ENCODE results near the gene FAM217A.

GRCh38 chr6:4100655-4101054 is 21.7 kb upstream of the FAM217A start:
- TF ChIP-seq NFIC (IDR thresholded peaks at IDR 0.05) (no peak), CEBPB (IDR thresholded peaks at IDR 0.05) (no peak), TEAD4 (IDR thresholded peaks at IDR 0.05) (no peak), EGR1 (IDR thresholded peaks at IDR 0.05) (no peak), FOXM1 (IDR thresholded peaks at IDR 0.05; ENCODE audit: borderline replicate concordance, low read depth) (no peak), RAD21 (IDR thresholded peaks at IDR 0.05; ENCODE audit: low read depth) (no peak), TAF1 (IDR thresholded peaks at IDR 0.05; ENCODE audit: low read depth) (no peak), MAX (IDR thresholded peaks at IDR 0.05) (no peak), EP300 (IDR thresholded peaks at IDR 0.05; ENCODE audit: borderline replicate concordance) (no peak), YY1 (IDR thresholded peaks at IDR 0.05; ENCODE audit: low read depth) (no peak)
- TF ChIP-seq, protein P1, sequence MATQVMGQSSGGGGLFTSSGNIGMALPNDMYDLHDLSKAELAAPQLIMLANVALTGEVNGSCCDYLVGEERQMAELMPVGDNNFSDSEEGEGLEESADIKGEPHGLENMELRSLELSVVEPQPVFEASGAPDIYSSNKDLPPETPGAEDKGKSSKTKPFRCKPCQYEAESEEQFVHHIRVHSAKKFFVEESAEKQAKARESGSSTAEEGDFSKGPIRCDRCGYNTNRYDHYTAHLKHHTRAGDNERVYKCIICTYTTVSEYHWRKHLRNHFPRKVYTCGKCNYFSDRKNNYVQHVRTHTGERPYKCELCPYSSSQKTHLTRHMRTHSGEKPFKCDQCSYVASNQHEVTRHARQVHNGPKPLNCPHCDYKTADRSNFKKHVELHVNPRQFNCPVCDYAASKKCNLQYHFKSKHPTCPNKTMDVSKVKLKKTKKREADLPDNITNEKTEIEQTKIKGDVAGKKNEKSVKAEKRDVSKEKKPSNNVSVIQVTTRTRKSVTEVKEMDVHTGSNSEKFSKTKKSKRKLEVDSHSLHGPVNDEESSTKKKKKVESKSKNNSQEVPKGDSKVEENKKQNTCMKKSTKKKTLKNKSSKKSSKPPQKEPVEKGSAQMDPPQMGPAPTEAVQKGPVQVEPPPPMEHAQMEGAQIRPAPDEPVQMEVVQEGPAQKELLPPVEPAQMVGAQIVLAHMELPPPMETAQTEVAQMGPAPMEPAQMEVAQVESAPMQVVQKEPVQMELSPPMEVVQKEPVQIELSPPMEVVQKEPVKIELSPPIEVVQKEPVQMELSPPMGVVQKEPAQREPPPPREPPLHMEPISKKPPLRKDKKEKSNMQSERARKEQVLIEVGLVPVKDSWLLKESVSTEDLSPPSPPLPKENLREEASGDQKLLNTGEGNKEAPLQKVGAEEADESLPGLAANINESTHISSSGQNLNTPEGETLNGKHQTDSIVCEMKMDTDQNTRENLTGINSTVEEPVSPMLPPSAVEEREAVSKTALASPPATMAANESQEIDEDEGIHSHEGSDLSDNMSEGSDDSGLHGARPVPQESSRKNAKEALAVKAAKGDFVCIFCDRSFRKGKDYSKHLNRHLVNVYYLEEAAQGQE (IDR thresholded peaks at IDR 0.05; ENCODE audit: low read depth), result no peak
- TF ChIP-seq, protein P2, sequence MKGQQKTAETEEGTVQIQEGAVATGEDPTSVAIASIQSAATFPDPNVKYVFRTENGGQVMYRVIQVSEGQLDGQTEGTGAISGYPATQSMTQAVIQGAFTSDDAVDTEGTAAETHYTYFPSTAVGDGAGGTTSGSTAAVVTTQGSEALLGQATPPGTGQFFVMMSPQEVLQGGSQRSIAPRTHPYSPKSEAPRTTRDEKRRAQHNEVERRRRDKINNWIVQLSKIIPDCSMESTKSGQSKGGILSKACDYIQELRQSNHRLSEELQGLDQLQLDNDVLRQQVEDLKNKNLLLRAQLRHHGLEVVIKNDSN (IDR thresholded peaks at IDR 0.05), result no peak

Measured in Ishikawa (cell line).